HFF-Myc (cell line): ENCODE data around the gene SHPK.
A peak's percentile ranks its signal among the peaks of the same experiment; 100 is the strongest.

Source experiments
- DNase-seq: peaks from one replicate; pipeline ENCODE4 v3.0.0-alpha.2; 2011; ENCODE audit warnings: low read depth; ENCODE audit errors: extremely low read depth
- H3K4me3 ChIP-seq: replicated peaks from 2 replicates; pipeline ENCODE4 v1.5.1; 2011; ENCODE audit warnings: low read depth, mild to moderate bottlenecking, control low read depth, low read length
- CTCF ChIP-seq: IDR thresholded peaks from 2 replicates; pipeline ENCODE4 v1.5.1; 2012; ENCODE audit warnings: mild to moderate bottlenecking, low read depth, low read length, control low read depth; ENCODE audit errors: missing control alignments

Gene SHPK

DNA sequence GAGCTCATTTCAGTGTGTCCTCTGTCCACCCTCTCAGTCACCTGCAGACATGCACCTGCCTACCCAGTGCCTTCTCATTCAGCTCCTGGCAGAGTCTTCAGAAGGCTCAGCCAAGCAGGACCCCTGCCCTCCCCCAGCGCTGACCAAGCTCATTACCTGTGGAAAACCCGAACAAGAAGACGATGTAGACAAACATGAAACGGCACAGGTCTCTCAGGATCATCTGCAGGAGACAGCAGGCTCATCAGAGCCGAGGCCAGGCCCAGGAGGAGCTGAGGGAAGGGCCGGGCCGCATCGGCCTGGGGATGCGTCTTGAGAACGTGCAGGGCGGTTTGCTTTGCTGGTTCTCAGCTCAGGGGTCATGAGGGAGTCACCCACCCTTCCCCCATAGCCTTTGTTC is 59.1 kb downstream of the SHPK start:
- DNase-seq = no peak

GRCh38 chr17:3575511-3575910 is 60.5 kb downstream of the SHPK start:
- peak; percentile 35 for DNase-seq
- no peak overlapping the region for H3K4me3 ChIP-seq
- no peak for TF ChIP-seq CTCF

More for the DNA sequence above, 59.1 kb downstream of the SHPK start:
- TF ChIP-seq CTCF = no peak
- H3K4me3 ChIP-seq = no peak overlapping the region

DNA sequence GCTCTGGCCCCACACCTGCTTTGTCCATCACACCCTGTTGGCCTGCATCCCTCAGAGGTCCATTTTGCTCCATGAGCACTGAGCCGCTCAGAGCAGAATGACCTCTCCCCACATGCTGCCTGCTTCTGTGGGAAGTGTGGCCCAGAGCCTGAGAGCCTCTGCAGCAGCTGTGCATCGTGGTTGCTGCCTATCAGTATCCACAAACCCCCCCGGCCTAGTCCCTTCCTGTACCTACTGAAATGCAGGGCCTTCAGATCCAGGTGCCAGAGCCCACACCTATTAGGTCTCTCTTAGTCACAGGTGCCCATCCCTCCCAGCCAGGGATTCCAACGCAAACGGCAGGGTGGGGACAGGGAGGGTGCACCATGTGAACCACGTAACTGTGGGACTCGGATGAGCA is 61.8 kb downstream of the SHPK start:
- no peak for TF ChIP-seq CTCF
- no peak for DNase-seq
- no peak overlapping the region for H3K4me3 ChIP-seq

DNA sequence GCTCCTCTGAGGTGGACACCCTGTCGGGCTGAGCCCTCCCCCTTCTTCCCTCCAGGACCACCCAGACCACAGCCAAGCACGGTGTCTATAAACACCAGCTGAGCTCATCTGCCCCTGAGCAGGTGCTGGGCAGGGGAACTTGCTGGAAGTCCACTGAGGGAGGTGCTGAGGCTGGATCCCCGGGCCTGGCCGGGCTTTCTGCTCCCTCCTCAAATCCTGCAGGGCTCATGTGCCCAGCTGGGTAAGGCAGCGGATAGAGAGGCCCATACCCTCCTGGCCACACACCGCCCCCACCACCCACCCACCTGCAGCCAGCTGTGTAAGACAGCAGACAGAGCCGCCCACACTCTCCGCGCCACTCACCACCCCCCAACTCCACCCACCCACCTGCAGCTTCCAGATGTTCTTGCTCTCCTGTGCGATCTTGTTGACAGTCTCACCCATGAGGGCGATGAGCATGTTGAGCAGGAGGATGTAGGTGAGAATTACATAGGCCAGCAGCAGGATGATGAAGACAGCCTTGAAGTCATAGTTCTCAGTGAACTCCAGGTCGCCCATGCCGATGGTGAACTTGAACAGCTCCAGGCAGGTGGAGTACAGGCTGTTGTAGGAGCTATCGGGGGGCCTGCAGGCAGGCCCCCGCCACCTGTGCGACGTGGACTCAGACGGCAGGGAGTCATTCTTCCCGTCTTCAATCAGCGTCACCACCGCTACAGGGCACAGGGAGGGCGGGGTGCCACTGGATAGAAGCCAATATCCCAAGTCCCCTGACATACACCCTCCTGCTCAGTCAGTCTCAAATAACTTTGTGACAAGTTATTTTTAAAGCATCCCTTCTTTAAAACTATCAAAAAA is 62.6 kb downstream of the SHPK start:
- H3K4me3 ChIP-seq = no peak overlapping the region
- TF ChIP-seq CTCF = no peak
- no peak for DNase-seq

DNA sequence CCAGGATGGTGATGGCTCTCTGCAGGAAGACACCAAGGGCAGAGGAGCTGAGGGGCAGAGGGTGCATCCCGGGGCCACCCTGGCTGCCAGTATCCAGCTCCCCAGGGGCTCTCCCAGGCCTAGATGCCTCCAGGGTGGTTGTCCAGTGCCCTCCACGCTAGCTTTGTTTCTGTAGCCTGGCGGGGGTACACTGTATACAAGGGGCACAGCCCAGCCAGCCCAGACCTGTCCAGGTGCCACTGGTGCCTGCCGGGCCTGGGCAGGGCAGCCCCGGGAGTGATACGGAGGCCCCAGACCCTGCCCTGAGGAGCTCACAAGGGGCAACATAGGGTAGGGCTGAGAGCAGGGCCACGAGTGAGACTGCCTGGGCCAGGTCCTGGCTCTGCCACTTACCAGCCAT is 63.8 kb downstream of the SHPK start:
- no peak overlapping the region for H3K4me3 ChIP-seq
- no peak for TF ChIP-seq CTCF
- DNase-seq = no peak

GRCh38 chr17:3571043-3571900 is 64.8 kb downstream of the SHPK start:
- no peak for DNase-seq
- H3K4me3 ChIP-seq = no peak overlapping the region
- TF ChIP-seq CTCF = no peak
